ENCODE data around the gene GABRG3. TPM values are rescaled to one million over a fixed set of nuclear protein-coding genes. Genes with fewer than 3 reads are reported as not detected.

Gene GABRG3
- total RNA-seq: not detected

- no peaks in the 10 kb centered on the region for H3K4me1 Mint-ChIP-seq (ENCODE audit: low read depth)
These were observed at the start of gene GABRG3 for GRCh38 chr15:26970712-26971210. TSS of gene GABRG3 (plus strand) at chr15:26971181.

GRCh38 chr15:26921433-26921832 is 49.5 kb upstream of the GABRG3 start:
- no peaks in the 10 kb centered on the region for H3K27me3 Mint-ChIP-seq (ENCODE audit: low read depth)
- H3K4me1 Mint-ChIP-seq (ENCODE audit: low read depth): no peaks in the 10 kb centered on the region
- peaks cover 11% of the 10 kb centered on the region for H3K9me3 Mint-ChIP-seq
- no peak overlapping the region for H3K4me3 Mint-ChIP-seq
- no peaks in the 10 kb centered on the region for H3K36me3 Mint-ChIP-seq (ENCODE audit: insufficient read depth)
- ATAC-seq (no peak), DNase-seq (no peak)

More at GRCh38 chr15:26970712-26971210, at the start of gene GABRG3:
- Mint-ChIP-seq H3K4me3 (no peak within 1 kb of the TSS), H3K36me3 (ENCODE audit: insufficient read depth) (no peaks in the 10 kb centered on the region), H3K27me3 (ENCODE audit: low read depth) (peaks cover 14% of the 10 kb centered on the region), H3K9me3 (no peaks in the 10 kb centered on the region)
- ATAC-seq (no peak), DNase-seq (no peak)

- Mint-ChIP-seq H3K27me3 (ENCODE audit: low read depth) (no peaks in the 10 kb centered on the region), H3K4me3 (no peak overlapping the region), H3K4me1 (ENCODE audit: low read depth) (no peaks in the 10 kb centered on the region), H3K36me3 (ENCODE audit: insufficient read depth) (no peaks in the 10 kb centered on the region), H3K9me3 (no peaks in the 10 kb centered on the region)
- no peak for DNase-seq
- ATAC-seq: no peak
These were observed 44.9 kb upstream of the GABRG3 start for GRCh38 chr15:26926081-26926480.

- DNase-seq: no peak
- Mint-ChIP-seq H3K9me3 (no peaks in the 10 kb centered on the region), H3K4me3 (no peak overlapping the region), H3K36me3 (ENCODE audit: insufficient read depth) (no peaks in the 10 kb centered on the region), H3K4me1 (ENCODE audit: low read depth) (no peaks in the 10 kb centered on the region), H3K27me3 (ENCODE audit: low read depth) (no peaks in the 10 kb centered on the region)
- no peak for ATAC-seq
These were observed 42.9 kb upstream of the GABRG3 start for GRCh38 chr15:26928051-26928450.

GRCh38 chr15:26929588-26929987 is 41.4 kb upstream of the GABRG3 start:
- Mint-ChIP-seq H3K27me3 (ENCODE audit: low read depth) (no peaks in the 10 kb centered on the region), H3K36me3 (ENCODE audit: insufficient read depth) (no peaks in the 10 kb centered on the region), H3K4me1 (ENCODE audit: low read depth) (no peaks in the 10 kb centered on the region), H3K9me3 (no peaks in the 10 kb centered on the region), H3K4me3 (no peak overlapping the region)
- ATAC-seq (no peak), DNase-seq (no peak)

GRCh38 chr15:26934848-26935247 is 36.1 kb upstream of the GABRG3 start:
- Mint-ChIP-seq H3K36me3 (ENCODE audit: insufficient read depth) (no peaks in the 10 kb centered on the region), H3K27me3 (ENCODE audit: low read depth) (no peaks in the 10 kb centered on the region)

GRCh38 chr15:26935322-26935721 is 35.7 kb upstream of the GABRG3 start:
- DNase-seq (no peak), ATAC-seq (no peak)
- Mint-ChIP-seq H3K27me3 (ENCODE audit: low read depth) (no peaks in the 10 kb centered on the region), H3K4me3 (no peak overlapping the region), H3K9me3 (no peaks in the 10 kb centered on the region), H3K4me1 (ENCODE audit: low read depth) (no peaks in the 10 kb centered on the region), H3K36me3 (ENCODE audit: insufficient read depth) (no peaks in the 10 kb centered on the region)

More at GRCh38 chr15:26934848-26935247, 36.1 kb upstream of the GABRG3 start:
- DNase-seq (no peak), ATAC-seq (no peak)
- H3K4me1 Mint-ChIP-seq (ENCODE audit: low read depth): no peaks in the 10 kb centered on the region
- no peak overlapping the region for H3K4me3 Mint-ChIP-seq
- H3K9me3 Mint-ChIP-seq: no peaks in the 10 kb centered on the region

- Mint-ChIP-seq H3K4me1 (ENCODE audit: low read depth) (no peaks in the 10 kb centered on the region), H3K36me3 (ENCODE audit: insufficient read depth) (no peaks in the 10 kb centered on the region), H3K27me3 (ENCODE audit: low read depth) (no peaks in the 10 kb centered on the region), H3K4me3 (no peak overlapping the region), H3K9me3 (no peaks in the 10 kb centered on the region)
- ATAC-seq (no peak), DNase-seq (no peak)
These were observed 34.5 kb upstream of the GABRG3 start for GRCh38 chr15:26936502-26936901.

- Mint-ChIP-seq H3K4me3 (no peak overlapping the region), H3K4me1 (ENCODE audit: low read depth) (no peaks in the 10 kb centered on the region), H3K9me3 (no peaks in the 10 kb centered on the region), H3K36me3 (ENCODE audit: insufficient read depth) (no peaks in the 10 kb centered on the region), H3K27me3 (ENCODE audit: low read depth) (no peaks in the 10 kb centered on the region)
- ATAC-seq (no peak), DNase-seq (no peak)
These were observed 33.8 kb upstream of the GABRG3 start for GRCh38 chr15:26937134-26937533.

GRCh38 chr15:26939398-26939797 is 31.6 kb upstream of the GABRG3 start:
- H3K36me3 Mint-ChIP-seq (ENCODE audit: insufficient read depth): no peaks in the 10 kb centered on the region
- no peaks in the 10 kb centered on the region for H3K27me3 Mint-ChIP-seq (ENCODE audit: low read depth)
- H3K4me1 Mint-ChIP-seq (ENCODE audit: low read depth): no peaks in the 10 kb centered on the region
- H3K4me3 Mint-ChIP-seq: no peak overlapping the region
- DNase-seq (no peak), ATAC-seq (no peak)
- no peaks in the 10 kb centered on the region for H3K9me3 Mint-ChIP-seq

- Mint-ChIP-seq H3K4me1 (ENCODE audit: low read depth) (no peaks in the 10 kb centered on the region), H3K9me3 (no peaks in the 10 kb centered on the region), H3K36me3 (ENCODE audit: insufficient read depth) (no peaks in the 10 kb centered on the region), H3K27me3 (ENCODE audit: low read depth) (no peaks in the 10 kb centered on the region), H3K4me3 (no peak overlapping the region)
- DNase-seq (no peak), ATAC-seq (no peak)
These were observed 29.5 kb upstream of the GABRG3 start for GRCh38 chr15:26941489-26941888.

GRCh38 chr15:26943866-26944265 is 27.1 kb upstream of the GABRG3 start:
- Mint-ChIP-seq H3K9me3 (peaks cover 4% of the 10 kb centered on the region), H3K4me1 (ENCODE audit: low read depth) (no peaks in the 10 kb centered on the region), H3K4me3 (no peak overlapping the region), H3K27me3 (ENCODE audit: low read depth) (no peaks in the 10 kb centered on the region), H3K36me3 (ENCODE audit: insufficient read depth) (no peaks in the 10 kb centered on the region)
- DNase-seq (no peak), ATAC-seq (no peak)

GRCh38 chr15:26945046-26945445 is 25.9 kb upstream of the GABRG3 start:
- Mint-ChIP-seq H3K9me3 (peaks cover 4% of the 10 kb centered on the region), H3K4me3 (no peak overlapping the region), H3K27me3 (ENCODE audit: low read depth) (no peaks in the 10 kb centered on the region), H3K4me1 (ENCODE audit: low read depth) (no peaks in the 10 kb centered on the region), H3K36me3 (ENCODE audit: insufficient read depth) (no peaks in the 10 kb centered on the region)
- ATAC-seq: no peak
- no peak for DNase-seq

- ATAC-seq (no peak), DNase-seq (no peak)
- no peaks in the 10 kb centered on the region for H3K4me1 Mint-ChIP-seq (ENCODE audit: low read depth)
- H3K36me3 Mint-ChIP-seq (ENCODE audit: insufficient read depth): no peaks in the 10 kb centered on the region
- H3K9me3 Mint-ChIP-seq: peaks cover 22% of the 10 kb centered on the region
- H3K27me3 Mint-ChIP-seq (ENCODE audit: low read depth): no peaks in the 10 kb centered on the region
- H3K4me3 Mint-ChIP-seq: no peak overlapping the region
These were observed 21.0 kb upstream of the GABRG3 start for GRCh38 chr15:26950001-26950400.

GRCh38 chr15:26954403-26954802 is 16.6 kb upstream of the GABRG3 start:
- no peak overlapping the region for H3K4me3 Mint-ChIP-seq
- DNase-seq (no peak), ATAC-seq (no peak)
- H3K36me3 Mint-ChIP-seq (ENCODE audit: insufficient read depth): no peaks in the 10 kb centered on the region
- peaks cover 22% of the 10 kb centered on the region for H3K9me3 Mint-ChIP-seq
- H3K27me3 Mint-ChIP-seq (ENCODE audit: low read depth): no peaks in the 10 kb centered on the region
- no peaks in the 10 kb centered on the region for H3K4me1 Mint-ChIP-seq (ENCODE audit: low read depth)

Measured in activated T-cell treated with anti-CD3 and anti-CD28 coated beads, Interleukin-2, amount 50 U/mL, for 4 hours (primary cell).